Endothelial cell of hepatic sinusoid (primary cell): ENCODE data around the gene KCNF1.
"Not testable (repeated sequence)": the region's sequence is repeated elsewhere in the genome, so short reads cannot be mapped to it uniquely, and the experiment has no call there.

Experiments used
- in situ Hi-C: cut with HindIII; loops from 2 replicates; pipeline ENCODE4 v1.10.0; 2017; ENCODE audit warnings: low sequenced_read_pairs

KCNF1 gene

GRCh38 chr2:10935953-10936942 lies 24.5 kb downstream of the KCNF1 start:
- in situ Hi-C loops: no loop called here

DNA sequence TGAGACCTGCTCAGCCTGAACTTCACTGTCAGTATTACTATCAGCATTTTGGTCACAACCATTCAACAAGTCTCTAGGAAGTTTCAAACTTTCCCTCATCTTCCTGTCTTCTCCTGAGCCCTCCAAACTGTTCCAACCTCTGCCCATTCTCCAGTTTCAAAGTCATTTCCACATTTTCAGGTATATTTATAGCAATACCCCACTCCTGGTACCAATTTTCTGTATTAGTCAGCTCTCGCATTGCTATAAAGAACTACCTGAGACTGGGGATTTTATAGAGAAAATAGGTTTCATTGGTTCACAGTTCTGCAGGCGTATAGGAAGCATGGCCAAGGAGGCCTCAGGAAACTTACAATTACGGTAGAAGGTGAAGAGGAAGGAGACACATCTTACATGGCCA lies 27.3 kb downstream of the KCNF1 start:
- in situ Hi-C loops: no loop called here

GRCh38 chr2:10940596-10940995 lies 28.9 kb downstream of the KCNF1 start:
- in situ Hi-C loops: no loop called here

DNA sequence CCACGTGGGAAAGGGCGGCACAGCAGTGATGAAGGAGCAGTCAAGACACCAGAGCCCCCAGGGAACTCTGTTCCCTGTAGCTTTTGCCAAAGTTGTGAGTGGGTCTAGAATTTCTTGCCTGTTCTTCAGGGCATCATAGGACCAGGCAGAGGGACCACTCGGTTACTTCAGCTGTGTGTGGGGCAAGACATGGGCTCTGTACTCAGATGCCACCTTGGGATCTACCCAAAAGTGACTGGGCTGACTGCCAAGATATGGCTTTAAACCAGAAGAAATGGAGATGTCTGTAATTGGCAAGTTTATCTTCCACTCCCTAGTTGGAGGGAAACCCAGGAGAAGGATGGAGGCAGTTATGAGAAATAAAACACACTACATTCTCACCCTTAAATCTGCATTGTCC lies 29.6 kb downstream of the KCNF1 start:
- in situ Hi-C loops: no loop called here

- in situ Hi-C loops: no loop called here
Measured at GRCh38 chr2:10944799-10945198, 33.1 kb downstream of the KCNF1 start.

DNA sequence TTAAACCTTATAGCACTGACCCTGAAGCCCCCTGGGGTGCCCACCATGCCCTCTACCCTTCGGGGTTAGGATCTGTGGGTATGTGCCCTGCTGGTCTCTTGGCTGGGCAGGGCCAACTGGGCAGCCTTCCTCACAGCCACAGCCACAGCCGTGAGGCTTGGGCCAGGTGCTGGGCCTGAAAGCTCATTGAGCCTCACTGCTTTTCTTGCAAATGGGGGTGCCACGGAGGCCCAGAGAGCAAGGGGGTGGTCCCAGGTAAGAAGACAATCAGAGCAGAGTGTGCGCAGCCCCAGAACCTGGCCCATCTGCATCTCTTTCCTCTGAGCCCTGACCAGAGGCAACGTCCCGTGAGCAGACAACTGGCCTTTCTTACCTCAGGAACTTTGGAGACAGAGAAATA lies 34.7 kb downstream of the KCNF1 start:
- in situ Hi-C loops: no loop called here

GRCh38 chr2:10947005-10947440 lies 35.3 kb downstream of the KCNF1 start:
- in situ Hi-C loops: no loop called here

- in situ Hi-C loops: no loop called here
Measured at GRCh38 chr2:10947446-10948187, 35.9 kb downstream of the KCNF1 start.

GRCh38 chr2:10948188-10948564 lies 36.4 kb downstream of the KCNF1 start:
- in situ Hi-C loops: no loop called here

DNA sequence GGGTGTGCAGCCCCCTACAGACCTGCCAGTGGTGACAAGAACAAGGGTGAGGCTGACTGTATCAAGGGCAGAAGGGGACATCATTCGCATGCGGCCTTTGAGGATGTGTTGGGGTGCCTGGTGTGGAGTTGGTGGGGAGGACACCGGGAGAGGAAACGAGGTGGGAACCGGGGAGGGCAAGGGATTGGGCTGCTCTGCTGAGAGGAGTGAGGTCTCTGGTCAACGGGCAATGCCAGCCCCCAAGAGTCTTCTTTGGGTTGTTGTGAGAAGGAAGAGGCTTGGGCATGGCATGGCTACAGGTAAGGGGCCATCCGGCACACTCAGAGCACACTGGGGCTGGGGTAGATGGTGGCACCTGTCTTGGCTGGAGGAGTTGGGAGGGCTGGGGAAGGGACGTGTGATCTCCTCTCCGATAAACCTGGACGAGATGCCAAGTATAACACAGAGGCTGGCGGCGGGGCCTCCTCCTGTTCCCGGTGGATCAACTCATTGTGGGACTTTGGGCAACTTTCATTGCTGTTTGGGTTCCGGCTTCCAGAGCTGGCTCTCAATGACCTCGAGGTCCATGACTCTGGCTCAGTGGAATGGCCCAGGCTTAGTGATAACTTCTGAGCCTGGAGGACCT lies 37.0 kb downstream of the KCNF1 start:
- in situ Hi-C loops: no loop called here

DNA sequence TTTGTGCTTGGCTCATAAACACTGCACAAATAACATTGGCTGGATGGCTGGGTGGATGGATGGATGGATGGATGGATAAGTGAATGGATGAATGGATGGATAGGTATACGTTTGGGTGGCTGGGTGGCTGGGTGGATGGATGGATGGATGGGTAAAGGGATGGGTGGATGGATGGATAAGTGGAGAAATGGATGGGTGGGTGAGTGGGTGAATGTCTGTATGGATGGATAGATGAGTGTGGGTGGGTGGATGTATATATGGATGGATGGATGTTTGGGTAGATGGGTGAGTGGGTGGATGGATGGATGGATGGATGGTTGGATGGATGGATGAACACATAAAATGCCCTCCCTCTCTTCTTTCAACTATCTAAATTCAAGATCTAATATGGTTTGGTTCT lies 38.1 kb downstream of the KCNF1 start:
- in situ Hi-C loops: no loop called here

- in situ Hi-C loops: no loop called here
Measured at GRCh38 chr2:10951558-10952414, 40.1 kb downstream of the KCNF1 start.

- in situ Hi-C loops: no loop called here
Measured at GRCh38 chr2:10954416-10954815, 42.7 kb downstream of the KCNF1 start.

- in situ Hi-C loops: no loop called here
Measured at GRCh38 chr2:10954856-10955818, 43.4 kb downstream of the KCNF1 start.

GRCh38 chr2:10956006-10956790 lies 44.5 kb downstream of the KCNF1 start:
- in situ Hi-C loops: no loop called here

- in situ Hi-C loops: no loop called here
Measured at GRCh38 chr2:10957391-10957790, 45.7 kb downstream of the KCNF1 start.

- in situ Hi-C loops: not testable (repeated sequence)
Measured at GRCh38 chr2:10958452-10958851, 46.7 kb downstream of the KCNF1 start.

GRCh38 chr2:10960606-10961489 lies 49.1 kb downstream of the KCNF1 start:
- in situ Hi-C loops: no loop called here
